Thoracic aorta (tissue), 2 donors: Measurements from ENCODE around the gene PHC3. TPM values are rescaled to one million over a fixed set of nuclear protein-coding genes. Genes with fewer than 3 reads are reported as not detected.

Experiments used
- ATAC-seq: fragments of 150-250 bp; one replicate; pipeline ENCODE4 v1.8.0; 2017; ENCODE audit warnings: low read depth; ENCODE audit not compliant: insufficient number of reproducible peaks, low FRiP score
- DNase-seq: peaks from one replicate; pipeline ENCODE4 v3.0.0-alpha.2; 2020; ENCODE audit warnings: low spot score
- H3K27ac ChIP-seq, 2 donors: fragments of 200-600 bp; sonication (generic); 1 replicate in 1 of 2; 2 replicates in 1 of 2; pipeline ENCODE4 v1.5.1; 2016; ENCODE audit warnings: mild to moderate bottlenecking in 2 of 2, moderate library complexity in 2 of 2
- H3K27me3 ChIP-seq: fragments of 200-600 bp; sonication (generic); replicated peaks from 2 replicates; pipeline ENCODE4 v1.6.0; 2016; ENCODE audit warnings: mild to moderate bottlenecking; ENCODE audit not compliant: insufficient read depth
- H3K36me3 ChIP-seq: fragments of 200-600 bp; sonication (generic); one replicate; pipeline ENCODE4 v1.5.1; 2016
- H3K4me1 ChIP-seq, 2 donors: fragments of 200-600 bp; sonication (generic); 1 replicate in 1 of 2; 2 replicates in 1 of 2; pipeline versions ENCODE4 v1.5.1 to v1.6.0; 2016; ENCODE audit warnings: low read depth in 2 of 2, mild to moderate bottlenecking in 1 of 2; ENCODE audit not compliant: control insufficient read depth in 1 of 2
- H3K4me3 ChIP-seq: fragments of 200-600 bp; sonication (generic); 2 replicates; pipeline ENCODE4 v1.5.1; 2016; ENCODE audit warnings: mild to moderate bottlenecking
- H3K9me3 ChIP-seq: fragments of 200-600 bp; sonication (generic); 2 replicates; pipeline ENCODE4 v1.5.1; 2016
- total RNA-seq, 2 donors: library from RNA; depleted of rRNA; stranded (reverse); fragments of >200 nt; gene quantifications; one replicate each; pipeline versions ENCODE4 v1.1.0 to v1.2.3, GENCODE V29; 2016
- TF ChIP-seq, protein P1 (sequence below): fragments of 200-600 bp; sonication (generic); IDR thresholded peaks from one replicate; pipeline ENCODE4 v1.5.1; 2019; ENCODE audit warnings: antibody characterized with exemption

The PHC3 gene
- total RNA-seq, 2 donors from 2014 or later = 78.0 to 123 TPM

GRCh38 chr3:170081079-170081741 is 100.3 kb downstream of the PHC3 start:
- no peak overlapping the region for H3K4me3 ChIP-seq
- H3K27ac ChIP-seq = no peak overlapping the region
- no peak for DNase-seq
- no peaks in the 10 kb centered on the region for H3K4me1 ChIP-seq
- no peak for ATAC-seq
- TF ChIP-seq, protein P1, sequence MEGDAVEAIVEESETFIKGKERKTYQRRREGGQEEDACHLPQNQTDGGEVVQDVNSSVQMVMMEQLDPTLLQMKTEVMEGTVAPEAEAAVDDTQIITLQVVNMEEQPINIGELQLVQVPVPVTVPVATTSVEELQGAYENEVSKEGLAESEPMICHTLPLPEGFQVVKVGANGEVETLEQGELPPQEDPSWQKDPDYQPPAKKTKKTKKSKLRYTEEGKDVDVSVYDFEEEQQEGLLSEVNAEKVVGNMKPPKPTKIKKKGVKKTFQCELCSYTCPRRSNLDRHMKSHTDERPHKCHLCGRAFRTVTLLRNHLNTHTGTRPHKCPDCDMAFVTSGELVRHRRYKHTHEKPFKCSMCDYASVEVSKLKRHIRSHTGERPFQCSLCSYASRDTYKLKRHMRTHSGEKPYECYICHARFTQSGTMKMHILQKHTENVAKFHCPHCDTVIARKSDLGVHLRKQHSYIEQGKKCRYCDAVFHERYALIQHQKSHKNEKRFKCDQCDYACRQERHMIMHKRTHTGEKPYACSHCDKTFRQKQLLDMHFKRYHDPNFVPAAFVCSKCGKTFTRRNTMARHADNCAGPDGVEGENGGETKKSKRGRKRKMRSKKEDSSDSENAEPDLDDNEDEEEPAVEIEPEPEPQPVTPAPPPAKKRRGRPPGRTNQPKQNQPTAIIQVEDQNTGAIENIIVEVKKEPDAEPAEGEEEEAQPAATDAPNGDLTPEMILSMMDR = no peak
- H3K27me3 ChIP-seq = no peaks in the 10 kb centered on the region
- H3K36me3 ChIP-seq = peaks cover 8% of the 10 kb centered on the region
- no peaks in the 10 kb centered on the region for H3K9me3 ChIP-seq

- Histone ChIP-seq H3K4me3 (no peak overlapping the region), H3K27ac (no peak overlapping the region), H3K9me3 (no peaks in the 10 kb centered on the region), H3K27me3 (no peaks in the 10 kb centered on the region), H3K4me1 (no peaks in the 10 kb centered on the region), H3K36me3 (peaks cover 2% of the 10 kb centered on the region)
- TF ChIP-seq, protein P1 = no peak
- no peak for DNase-seq
- no peak for ATAC-seq
Measured at GRCh38 chr3:170080605-170081004, 100.9 kb downstream of the PHC3 start.

GRCh38 chr3:170079536-170080165 is 101.9 kb downstream of the PHC3 start:
- H3K36me3 ChIP-seq = no peaks in the 10 kb centered on the region
- TF ChIP-seq, protein P1 = no peak
- H3K4me3 ChIP-seq = no peak overlapping the region
- no peaks in the 10 kb centered on the region for H3K27me3 ChIP-seq
- H3K9me3 ChIP-seq = no peaks in the 10 kb centered on the region
- no peak for DNase-seq
- H3K4me1 ChIP-seq = no peaks in the 10 kb centered on the region
- no peak overlapping the region for H3K27ac ChIP-seq
- no peak for ATAC-seq

GRCh38 chr3:170078620-170079281 is 102.8 kb downstream of the PHC3 start:
- H3K9me3 ChIP-seq = no peaks in the 10 kb centered on the region
- H3K27me3 ChIP-seq = no peaks in the 10 kb centered on the region
- H3K4me3 ChIP-seq = no peak overlapping the region
- no peak for ATAC-seq
- no peaks in the 10 kb centered on the region for H3K4me1 ChIP-seq
- no peaks in the 10 kb centered on the region for H3K36me3 ChIP-seq
- TF ChIP-seq, protein P1 = no peak
- DNase-seq = no peak
- no peak overlapping the region for H3K27ac ChIP-seq

- TF ChIP-seq, protein P1 = no peak
- H3K4me1 ChIP-seq = no peaks in the 10 kb centered on the region
- H3K4me3 ChIP-seq = no peak overlapping the region
- no peaks in the 10 kb centered on the region for H3K36me3 ChIP-seq
- H3K27ac ChIP-seq = no peak overlapping the region
- no peaks in the 10 kb centered on the region for H3K9me3 ChIP-seq
- no peaks in the 10 kb centered on the region for H3K27me3 ChIP-seq
- ATAC-seq (no peak), DNase-seq (no peak)
Measured at GRCh38 chr3:170077361-170077760, 104.2 kb downstream of the PHC3 start.
